ENCODE results near the gene C1QTNF4.

DNA sequence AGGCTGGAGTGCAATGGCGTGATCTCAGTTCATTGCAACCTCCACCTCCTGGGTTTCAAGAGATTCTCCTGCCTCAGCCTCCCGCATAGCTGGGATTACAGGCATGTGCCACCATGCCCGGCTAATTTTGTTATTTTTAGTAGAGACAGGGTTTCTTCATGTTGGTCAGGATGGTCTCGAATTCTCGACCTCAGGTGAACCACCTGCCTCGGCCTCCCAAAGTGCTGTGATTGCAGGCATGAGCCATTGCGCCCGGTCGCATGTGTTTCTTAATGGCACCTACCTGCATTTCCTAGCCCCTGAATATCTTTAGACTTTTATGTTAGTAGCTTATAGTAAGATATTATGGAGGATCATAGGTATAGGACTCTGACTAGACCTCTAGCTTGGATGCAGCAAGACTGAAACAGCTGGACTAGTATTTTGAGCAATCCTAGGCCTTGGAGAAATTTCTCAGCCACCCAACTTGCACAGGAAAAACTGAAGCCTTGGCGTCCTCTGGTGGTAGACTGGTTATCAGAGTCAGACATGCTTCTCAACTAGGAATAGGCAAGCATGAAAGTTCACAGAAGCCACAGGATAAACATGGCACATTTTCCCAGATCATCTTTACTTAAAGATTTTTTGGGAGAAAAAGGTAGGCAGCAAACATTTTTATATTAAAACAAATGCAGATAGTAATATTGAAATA is 22.7 kb upstream of the C1QTNF4 start:
- no peak for TF ChIP-seq BRCA1 (IDR thresholded peaks at IDR 0.05; ENCODE audit: low read depth, low read length)
- TF ChIP-seq SIN3A (IDR thresholded peaks at IDR 0.05; ENCODE audit: low read depth, low read length), result no peak
- TF ChIP-seq E2F8 (IDR thresholded peaks at IDR 0.05; ENCODE audit: low read depth, partially characterized antibody), result no peak
